K562 (cell line): ENCODE results near the gene CDCP1. TPM values are rescaled to one million over a fixed set of nuclear protein-coding genes. Genes with fewer than 3 reads are reported as not detected.

Experiments
- ATF1 ChIP-seq, 2 experiments: fragments of 450-650 bp in 1 of 2; IDR thresholded peaks; 2 replicates each; pipeline ENCODE4 v1.6.1; 2016; ENCODE audit warnings: missing compliant biosample characterization in 1 of 2, missing genetic modification characterization in 1 of 2
- CBFA2T3 ChIP-seq: fragments of 450-650 bp; IDR thresholded peaks from 2 replicates; pipeline ENCODE4 v1.6.1; 2017
- CBX3 ChIP-seq, 2 experiments: IDR thresholded peaks; 1 replicate in 1 of 2; 2 replicates in 1 of 2; pipeline ENCODE4 v1.6.1; 2012; ENCODE audit warnings: inconsistent platforms in 2 of 2, low read length in 2 of 2, borderline replicate concordance in 1 of 2, control low read depth in 1 of 2
- ELF1 ChIP-seq: fragments of 200-800 bp; sonication (Bioruptor generic); IDR thresholded peaks from 2 replicates; pipeline ENCODE4 v1.6.1; 2016; ENCODE audit warnings: missing genetic modification characterization, missing compliant biosample characterization
- GTF2F1 ChIP-seq: IDR thresholded peaks from 2 replicates; pipeline ENCODE4 v1.6.1; 2011; ENCODE audit warnings: low read depth, low read length, improper control_type of control experiment
- HNRNPLL ChIP-seq: fragments of 200-400 bp; formaldehyde crosslinking; IDR thresholded peaks from 2 replicates; pipeline ENCODE4 v1.6.1; 2017; ENCODE audit warnings: low read length, low read depth, mild to moderate bottlenecking; ENCODE audit not compliant: poor library complexity, severe bottlenecking
- KAT2B ChIP-seq: IDR thresholded peaks from one replicate; pipeline ENCODE4 v1.6.1; 2012; ENCODE audit warnings: low read depth, mild to moderate bottlenecking, control low read depth, inconsistent platforms, low read length, moderate library complexity
- LCOR ChIP-seq: sonication (generic); formaldehyde crosslinking; IDR thresholded peaks from 2 replicates; pipeline ENCODE4 v1.8.0; 2022; ENCODE audit warnings: mild to moderate bottlenecking, missing genetic modification reagents
- NFE2 ChIP-seq: IDR thresholded peaks from 2 replicates; pipeline ENCODE4 v1.6.1; 2014; ENCODE audit warnings: antibody characterized with exemption, low read depth
- NR4A1 ChIP-seq, 2 experiments: fragments of 250-450 bp in 1 of 2; fragments of 450-650 bp in 1 of 2; sonication (Bioruptor Pico) in 1 of 2; IDR thresholded peaks; 2 replicates each; pipeline versions ENCODE4 v1.4.0 to v1.6.1; 2016 to 2020; ENCODE audit warnings: mild to moderate bottlenecking in 2 of 2, missing compliant biosample characterization in 1 of 2, missing genetic modification characterization in 1 of 2, moderate library complexity in 1 of 2
- PML ChIP-seq: IDR thresholded peaks from 2 replicates; pipeline ENCODE4 v1.6.1; 2012; ENCODE audit warnings: low read length, inconsistent platforms
- PTBP1 ChIP-seq: fragments of 200-400 bp; formaldehyde crosslinking; IDR thresholded peaks from 2 replicates; pipeline ENCODE4 v1.6.1; 2017; ENCODE audit warnings: low read depth, low read length
- RAD21 ChIP-seq, 2 experiments: fragments of 250-450 bp in 1 of 2; fragments of 450-650 bp in 1 of 2; sonication (Bioruptor Pico) in 1 of 2; formaldehyde crosslinking in 1 of 2; IDR thresholded peaks in 1 of 2; conservative IDR thresholded peaks in 1 of 2; 2 replicates each; pipeline versions ENCODE4 v1.4.0 to v1.8.0; 2020 to 2022; ENCODE audit warnings: mild to moderate bottlenecking in 2 of 2, moderate library complexity in 1 of 2
- SIN3A ChIP-seq, 2 experiments: fragments of 150-350 bp in 1 of 2; IDR thresholded peaks; 2 replicates each; pipeline ENCODE4 v1.6.1; 2011 to 2016; ENCODE audit warnings: borderline replicate concordance in 2 of 2, low read depth in 2 of 2, low read length in 2 of 2, mild to moderate bottlenecking in 2 of 2, moderate library complexity in 2 of 2; ENCODE audit not compliant: control insufficient read depth in 1 of 2
- SREBF2 ChIP-seq: sonication (generic); formaldehyde crosslinking; IDR thresholded peaks from 2 replicates; pipeline ENCODE4 v1.4.0; 2020; ENCODE audit warnings: mild to moderate bottlenecking, missing genetic modification reagents
- TAF9B ChIP-seq: fragments of 450-650 bp; IDR thresholded peaks from 2 replicates; pipeline ENCODE4 v1.6.1; 2018; ENCODE audit warnings: mild to moderate bottlenecking; ENCODE audit not compliant: partially characterized antibody
- ZHX1 ChIP-seq: fragments of 150-350 bp; conservative IDR thresholded peaks from 2 replicates; pipeline ENCODE4 v1.6.1; 2014; ENCODE audit warnings: low read length
- ZNF277 ChIP-seq: fragments of 250-450 bp; sonication (Bioruptor Pico); IDR thresholded peaks from 2 replicates; pipeline ENCODE4 v1.8.0; 2022; ENCODE audit warnings: inconsistent platforms, mild to moderate bottlenecking, moderate library complexity, borderline replicate concordance
- ZNF324 ChIP-seq: fragments of 250-450 bp; sonication (Bioruptor Pico); IDR thresholded peaks from 2 replicates; pipeline ENCODE4 v1.4.0; 2020; ENCODE audit warnings: mild to moderate bottlenecking
- ZNF639 ChIP-seq, 2 experiments: fragments of 200-800 bp in 1 of 2; sonication (Bioruptor generic) in 1 of 2; sonication (generic) in 1 of 2; formaldehyde crosslinking in 1 of 2; IDR thresholded peaks in 1 of 2; conservative IDR thresholded peaks in 1 of 2; 2 replicates each; pipeline versions ENCODE4 v1.5.0 to v1.6.1; 2016 to 2020; ENCODE audit warnings: missing compliant biosample characterization in 1 of 2, missing genetic modification characterization in 1 of 2, missing genetic modification reagents in 1 of 2
- polyA plus RNA-seq, 8 experiments: library from polyadenylated mRNA; depleted of rRNA in 4 of 8; stranded (reverse) in 5 of 8; unstranded in 3 of 8; fragments of >200 nt; fragmentation: Nextera tagmentation in 2 of 8; fragmentation: Illumina TruSeq in 1 of 8; extraction: Ambion mirVana in 2 of 8; extraction: Trizol in 1 of 8; gene quantifications; 2 replicates each; pipeline versions ENCODE4 v1.2.1 to v1.2.3, GENCODE V29; 2011 to 2014; ENCODE audit warnings: inconsistent platforms in 1 of 8, missing spikeins in 1 of 8
- total RNA-seq, 7 experiments: library from RNA; depleted of rRNA in 6 of 7; stranded (reverse); fragments of >200 nt in 6 of 7; fragmentation: Illumina TruSeq in 2 of 7; extraction: Trizol in 2 of 7; gene quantifications; 2 replicates each; pipeline versions ENCODE4 v1.2.1 to v1.2.3, GENCODE V29; 2011 to 2021; ENCODE audit warnings: low replicate concordance in 1 of 7

CDCP1 gene
- total and polyA plus RNA-seq, 9 of the 15 experiments (the other 6 are each of a cell fraction or from before 2014, with no cell fraction given): 3.9 to 16.4 (median 5.2) TPM

- TF ChIP-seq ZNF277 (CRISPR knock-in tag) (no peak), SIN3A (IDR thresholded peaks at IDR 0.05; ENCODE audit: borderline replicate concordance in 2 of 2, control insufficient read depth in 1 of 2, low read depth in 2 of 2, low read length in 2 of 2) (no peak), ZNF324 (CRISPR knock-in tag) (no peak; the same call in 1 of the 2 replicates), NFE2 (peak; percentile 30; the same call in 1 of the 2 replicates), SREBF2 (CRISPR knock-in tag) (no peak), CBFA2T3 (peak; percentile 95), RAD21 (CRISPR knock-in tag; conservative IDR thresholded peaks at IDR 0.05 in 1 of 2, IDR thresholded peaks at IDR 0.05 in 1 of 2) (peak; percentile 71 to 80), HNRNPLL (no peak), CBX3 (IDR thresholded peaks at IDR 0.05; ENCODE audit: borderline replicate concordance in 1 of 2, low read length in 2 of 2) (peak in 1 of 2 experiments; percentile 56; a peak in 1 of 3 replicates), ATF1 (CRISPR knock-in tag; IDR thresholded peaks at IDR 0.05) (no peak), ATF1 (tag; IDR thresholded peaks at IDR 0.05) (peak; percentile 61), GTF2F1 (no peak), PML (peak; percentile 46; the same call in 1 of the 2 replicates), LCOR (CRISPR knock-in tag) (peak; percentile 75; the same call in 1 of the 2 replicates), ZNF639 (CRISPR knock-in tag; conservative IDR thresholded peaks at IDR 0.05 in 1 of 2, IDR thresholded peaks at IDR 0.05 in 1 of 2) (peak in 1 of 2 experiments; percentile 50; a peak in 1 of 4 replicates), NR4A1 (CRISPR knock-in tag; IDR thresholded peaks at IDR 0.05) (no peak), NR4A1 (tag; IDR thresholded peaks at IDR 0.05) (no peak; the same call in 1 of the 2 replicates), TAF9B (no peak), PTBP1 (no peak), ZHX1 (no peak), KAT2B (no peak), ELF1 (tag) (peak; percentile 76)
Observed at GRCh38 chr3:45092132-45093031, 53.8 kb downstream of the CDCP1 start (continued).
